HG03196 (cell line): ENCODE data around the gene PTK6.
A peak's percentile ranks its signal among the peaks of the same experiment; 100 is the strongest.
"Not testable (repeated sequence)": the region's sequence is repeated elsewhere in the genome, so short reads cannot be mapped to it uniquely, and the experiment has no call there.

ENCODE experiments used
- ATAC-seq: cut with Tn5 transposase; IDR thresholded peaks from one replicate; pipeline ENCODE4 v1.9.1; 2021; ENCODE audit not compliant: unreplicated experiment

The PTK6 gene

DNA sequence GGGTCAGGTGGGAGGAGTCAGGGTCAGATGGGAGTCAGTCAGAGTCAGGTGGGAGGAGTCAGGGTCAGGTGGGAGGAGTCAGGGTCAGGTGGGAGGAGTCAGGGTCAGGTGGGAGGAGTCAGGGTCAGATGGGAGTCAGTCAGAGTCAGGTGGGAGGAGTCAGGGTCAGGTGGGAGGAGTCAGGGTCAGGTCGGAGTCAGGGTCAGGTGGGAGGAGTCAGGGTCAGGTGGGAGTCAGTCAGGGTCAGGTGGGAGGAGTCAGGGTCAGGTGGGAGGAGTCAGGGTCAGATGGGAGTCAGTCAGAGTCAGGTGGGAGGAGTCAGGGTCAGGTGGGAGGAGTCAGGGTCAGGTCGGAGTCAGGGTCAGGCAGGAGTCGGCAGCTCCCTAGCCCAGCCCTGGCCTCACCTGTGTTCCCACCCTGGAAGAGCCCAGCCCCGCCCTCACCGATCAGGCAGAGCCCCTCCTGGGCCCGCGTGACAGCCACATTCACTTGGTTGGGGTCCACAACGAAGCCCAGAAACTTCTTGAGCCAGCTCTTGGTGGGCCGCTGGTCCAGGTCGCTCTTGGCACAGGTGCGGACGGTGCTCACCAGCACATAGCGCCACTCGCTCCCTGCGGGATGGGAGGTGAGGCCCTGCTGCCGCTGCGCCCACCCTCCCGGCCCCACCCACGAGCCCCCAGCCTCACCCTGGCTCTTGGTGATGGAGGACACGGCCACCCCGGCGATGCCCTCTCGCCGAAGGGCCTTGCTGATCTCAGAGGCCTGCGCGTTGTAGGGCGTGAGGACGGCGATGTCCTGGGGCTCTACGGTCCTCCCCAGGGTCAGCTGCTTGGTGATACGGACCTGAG, 22.5 kb upstream of the PTK6 start:
- ATAC-seq = not testable (repeated sequence)

DNA sequence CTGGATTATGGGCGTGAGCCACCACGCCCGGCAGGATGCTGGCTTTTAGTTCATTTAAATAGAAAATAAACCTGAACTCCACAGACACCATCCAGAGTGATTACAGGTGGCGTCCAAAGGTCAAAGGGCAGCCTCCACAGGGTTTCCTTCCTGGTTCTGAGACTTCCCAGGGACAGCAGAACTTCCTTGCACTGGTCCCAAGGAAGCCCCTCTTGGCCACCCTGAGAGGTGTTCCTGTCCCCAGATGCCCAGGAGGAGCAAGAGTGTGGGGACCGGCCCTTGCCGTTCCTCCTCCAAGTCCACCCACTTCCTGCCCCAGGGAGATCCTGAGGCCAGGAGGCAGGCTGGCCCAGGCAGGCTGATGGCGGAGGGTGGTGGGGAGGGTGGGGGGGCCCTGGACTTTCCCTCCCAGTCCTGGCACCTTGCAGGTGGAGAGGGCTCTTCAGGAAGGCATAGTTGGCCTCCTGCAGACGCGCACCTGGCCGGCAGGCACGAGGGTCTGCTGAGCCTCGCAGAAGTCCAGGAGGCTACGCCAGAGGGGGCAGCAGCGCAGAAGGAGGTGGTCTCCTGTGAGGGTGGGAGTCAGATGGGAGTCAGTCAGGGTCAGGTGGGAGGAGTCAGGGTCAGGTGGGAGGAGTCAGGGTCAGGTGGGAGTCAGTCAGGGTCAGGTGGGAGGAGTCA, 21.8 kb upstream of the PTK6 start:
- no peak for ATAC-seq

DNA sequence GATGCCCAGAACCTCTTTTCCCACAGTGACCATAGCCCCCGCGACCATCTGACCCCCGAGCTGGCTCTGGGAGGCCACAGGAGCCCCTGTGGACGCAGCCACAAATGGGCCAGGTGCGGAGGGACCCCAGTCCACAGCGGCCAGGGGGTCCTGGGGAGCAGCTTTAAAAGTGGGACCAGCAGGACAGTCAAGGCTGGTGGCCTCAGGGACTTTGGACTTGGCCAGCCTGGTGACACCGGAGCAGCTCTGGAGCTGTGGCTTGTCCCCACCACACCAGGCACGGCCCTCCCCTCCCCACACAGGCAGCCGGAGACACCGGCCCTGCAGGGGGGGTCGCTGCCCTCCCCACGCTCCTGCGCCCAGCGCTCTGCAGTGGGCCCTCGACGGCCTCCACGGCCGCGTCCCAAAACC, 20.3 kb upstream of the PTK6 start:
- no peak for ATAC-seq

DNA sequence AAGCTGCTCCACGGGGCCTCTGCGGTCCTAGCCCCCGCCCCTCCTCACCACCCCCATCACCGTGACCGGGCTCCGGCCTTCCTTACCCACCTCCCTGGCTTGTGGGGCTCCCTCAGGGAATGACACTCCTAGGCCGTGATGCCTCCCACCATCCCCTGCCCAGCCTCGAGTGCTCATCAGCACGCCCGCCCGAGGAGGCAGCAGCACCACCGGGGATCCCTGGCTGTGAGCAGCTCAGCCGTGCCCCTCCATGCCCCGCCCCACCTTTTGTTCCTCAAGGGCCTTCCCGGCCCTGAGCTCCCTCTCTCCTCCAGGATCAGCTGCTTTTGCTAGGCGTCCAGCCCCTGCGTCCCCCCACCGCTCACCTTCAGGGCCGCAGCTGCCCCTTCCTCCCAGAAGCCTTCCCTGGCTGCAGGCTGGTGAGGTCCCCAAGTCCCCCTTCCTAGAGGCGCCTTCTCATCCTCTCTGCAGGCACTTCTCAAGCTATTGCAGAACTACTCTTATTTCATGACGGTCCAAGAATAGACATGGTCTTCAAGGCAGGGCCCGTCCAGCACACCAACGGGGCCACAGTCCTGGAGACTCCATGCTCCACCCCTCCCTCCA, 19.8 kb upstream of the PTK6 start:
- ATAC-seq = no peak

DNA sequence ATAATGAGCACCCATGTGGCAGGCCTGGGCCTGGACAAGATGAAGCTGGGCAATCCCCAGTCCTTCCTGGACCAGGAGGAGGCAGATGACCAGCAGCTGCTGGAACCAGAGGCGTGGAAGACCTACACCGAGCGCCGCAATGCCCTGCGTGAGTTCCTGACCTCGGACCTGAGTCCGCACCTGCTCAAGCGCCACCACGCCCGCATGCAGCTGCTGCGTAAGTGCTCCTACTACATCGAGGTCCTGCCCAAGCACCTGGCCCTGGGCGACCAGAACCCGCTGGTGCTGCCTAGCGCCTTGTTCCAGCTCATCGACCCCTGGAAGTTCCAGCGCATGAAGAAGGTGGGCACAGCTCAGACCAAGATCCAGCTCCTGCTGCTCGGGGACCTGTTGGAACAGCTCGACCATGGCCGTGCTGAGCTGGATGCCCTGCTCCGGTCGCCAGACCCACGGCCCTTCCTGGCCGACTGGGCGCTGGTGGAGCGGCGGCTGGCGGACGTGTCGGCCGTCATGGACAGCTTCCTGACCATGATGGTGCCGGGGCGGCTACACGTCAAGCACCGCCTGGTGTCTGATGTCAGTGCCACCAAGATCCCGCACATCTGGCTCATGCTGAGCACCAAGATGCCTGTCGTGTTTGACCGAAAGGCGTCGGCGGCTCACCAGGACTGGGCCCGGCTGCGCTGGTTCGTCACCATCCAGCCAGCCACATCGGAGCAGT, 18.6 kb upstream of the PTK6 start:
- ATAC-seq = no peak

DNA sequence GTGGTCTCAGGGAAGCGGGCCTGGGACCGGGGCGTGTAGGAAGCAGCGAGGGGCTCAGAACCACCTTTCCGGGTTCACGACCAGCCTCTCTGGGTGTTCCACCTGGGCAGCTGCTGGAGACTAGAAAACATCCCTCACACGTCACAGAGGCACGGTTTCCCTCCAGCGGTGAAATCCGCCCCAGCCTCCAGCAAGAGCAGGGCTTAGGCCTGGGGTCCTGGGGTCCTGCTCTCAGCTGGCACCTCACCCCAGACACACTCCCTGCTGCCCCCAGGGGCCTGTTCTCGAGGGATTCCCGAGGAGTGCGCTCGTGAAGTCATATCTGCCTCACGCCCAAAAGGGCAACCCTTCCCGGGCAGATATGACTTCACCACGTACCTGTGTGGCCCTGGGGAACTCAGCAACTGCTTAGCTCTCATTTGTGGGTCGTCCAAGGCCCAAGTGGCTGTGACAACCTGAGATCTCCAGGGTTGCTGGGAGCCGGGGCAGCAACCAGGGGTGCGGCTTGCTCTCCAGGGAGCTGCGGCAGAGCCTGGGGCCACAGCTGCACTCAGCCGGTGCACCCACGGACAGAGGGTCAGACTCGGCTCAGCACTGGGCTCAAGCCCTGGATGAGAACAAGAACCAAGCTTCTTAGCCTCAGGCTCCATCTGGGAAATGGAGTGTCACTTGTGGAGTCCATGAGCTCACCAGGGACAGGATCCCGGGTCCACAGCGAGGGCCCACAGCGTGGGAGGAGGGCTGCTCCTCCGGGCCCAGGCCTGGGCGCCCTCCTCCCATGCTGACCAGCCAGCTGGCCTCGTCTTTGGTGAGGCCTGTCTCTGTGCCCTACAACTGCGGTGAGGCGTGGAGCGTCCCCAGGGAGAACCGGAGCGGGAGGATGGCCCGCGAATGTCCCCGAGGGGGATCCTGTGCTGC, 17.4 kb upstream of the PTK6 start:
- ATAC-seq = no peak

DNA sequence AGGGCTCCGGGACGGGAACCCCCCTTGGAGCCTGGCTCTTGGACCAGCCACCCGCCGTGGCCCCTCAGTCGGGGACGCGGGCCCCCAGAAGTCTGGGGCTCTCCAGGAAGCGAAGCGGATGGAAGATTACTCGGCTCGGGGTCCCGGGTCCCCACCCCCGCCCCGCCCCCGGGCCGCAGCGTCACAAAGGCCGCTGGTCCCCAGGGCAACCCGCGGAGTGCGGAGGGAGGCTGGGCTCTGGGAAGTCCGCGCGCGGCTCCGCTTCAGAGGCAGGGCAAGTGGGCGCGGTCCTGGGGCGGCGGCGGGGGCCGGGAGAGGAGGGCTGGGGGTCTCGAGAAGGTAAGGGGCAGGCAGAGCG, 16.7 kb upstream of the PTK6 start, which contains the start of gene FNDC11:
TSS of gene FNDC11 (plus strand) at position 227 of the 358 bp plus-strand sequence. CDS start 1,505 bp downstream, outside the sequence.
- peak; percentile 22 for ATAC-seq

DNA sequence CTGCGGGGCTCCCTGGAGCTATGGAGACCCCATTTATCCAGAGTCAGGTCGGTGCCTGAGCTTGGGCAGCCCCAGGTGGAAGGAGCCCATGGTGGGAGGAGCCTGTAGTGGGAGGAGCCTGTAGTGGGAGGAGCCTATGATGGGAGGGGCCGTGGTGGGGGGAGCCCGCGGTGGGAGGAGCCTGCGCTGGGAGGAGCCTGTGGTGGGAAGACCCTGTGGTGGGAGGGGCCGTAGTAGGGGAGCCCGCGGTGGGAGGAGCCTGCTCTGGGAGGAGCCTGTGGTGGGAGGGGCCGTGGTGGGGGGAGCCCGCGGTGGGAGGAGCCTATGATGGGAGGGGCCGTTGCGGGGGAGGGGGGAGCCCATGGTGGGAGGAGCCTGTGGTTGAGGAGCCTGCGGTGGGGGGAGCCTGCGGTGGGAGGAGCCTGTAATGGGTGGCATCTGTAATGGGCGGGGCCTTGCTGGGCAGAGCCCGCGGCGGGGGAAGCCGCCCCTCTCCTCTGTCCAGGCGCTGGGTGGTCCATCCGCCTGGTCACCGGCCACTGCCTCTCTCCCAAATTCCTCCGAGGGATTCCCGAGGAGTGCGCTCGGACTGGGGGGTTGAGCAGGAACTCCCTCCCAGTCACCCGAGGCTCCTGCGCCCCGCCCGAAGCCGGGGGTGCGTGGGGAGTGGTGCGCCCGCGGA, 16.2 kb upstream of the PTK6 start:
- ATAC-seq = peak; percentile 38

DNA sequence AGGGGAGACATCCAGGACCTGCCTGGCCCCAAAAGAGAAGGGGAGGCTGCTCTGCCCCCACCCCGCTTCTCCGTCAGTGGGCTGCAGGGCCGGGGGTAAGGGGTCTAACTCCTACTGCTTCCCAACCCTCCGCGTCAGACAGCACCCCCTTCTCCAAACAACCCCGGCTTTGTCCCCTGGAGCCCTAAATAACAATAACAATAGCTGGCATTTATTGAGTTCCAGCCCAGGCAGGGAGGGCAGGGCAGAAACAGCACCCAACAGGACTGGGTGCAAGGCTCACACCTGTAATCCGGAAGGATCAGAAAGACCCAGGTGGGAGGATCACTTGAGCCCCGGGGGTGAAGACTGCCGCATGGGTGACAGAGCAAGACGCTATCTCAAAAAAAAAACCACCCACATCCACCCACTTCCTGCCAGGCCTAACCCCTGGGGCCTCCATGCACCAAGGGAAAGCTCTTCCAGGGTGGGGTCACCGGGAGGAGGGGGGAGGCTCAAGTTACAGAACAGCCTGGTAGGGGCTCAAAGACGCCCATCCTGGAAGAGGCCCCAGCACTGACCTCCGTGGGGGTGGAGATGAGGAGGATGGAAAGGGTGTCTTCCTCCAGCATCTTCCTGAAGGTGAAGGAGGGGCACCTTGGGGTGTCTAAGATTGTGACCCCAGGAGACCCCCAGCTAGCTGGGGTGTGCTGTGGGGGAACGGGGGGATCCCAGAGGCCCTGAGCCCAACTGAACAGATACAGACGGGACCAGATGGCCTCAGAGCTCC, 15.5 kb upstream of the PTK6 start:
- peak; percentile 33 for ATAC-seq

DNA sequence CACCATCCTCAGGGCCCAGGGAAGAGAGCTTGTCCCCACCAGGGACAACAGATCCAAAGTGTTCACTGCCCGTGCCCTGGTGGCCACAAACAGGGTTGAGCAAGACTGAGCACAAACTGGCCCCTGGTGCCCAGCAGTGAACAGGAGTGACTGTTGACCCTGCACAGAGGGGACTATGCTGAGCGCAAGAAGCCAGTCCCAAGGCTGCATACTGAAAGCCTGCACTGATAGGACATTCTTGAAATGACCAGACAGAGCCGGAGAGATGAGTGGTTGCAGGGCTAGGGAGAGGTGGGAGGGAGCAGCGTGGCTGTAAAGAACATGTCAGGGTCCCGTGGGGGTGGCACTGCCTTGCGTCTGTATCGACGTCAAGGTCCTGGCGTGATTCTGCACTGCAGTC, 13.9 kb upstream of the PTK6 start:
- no peak for ATAC-seq

DNA sequence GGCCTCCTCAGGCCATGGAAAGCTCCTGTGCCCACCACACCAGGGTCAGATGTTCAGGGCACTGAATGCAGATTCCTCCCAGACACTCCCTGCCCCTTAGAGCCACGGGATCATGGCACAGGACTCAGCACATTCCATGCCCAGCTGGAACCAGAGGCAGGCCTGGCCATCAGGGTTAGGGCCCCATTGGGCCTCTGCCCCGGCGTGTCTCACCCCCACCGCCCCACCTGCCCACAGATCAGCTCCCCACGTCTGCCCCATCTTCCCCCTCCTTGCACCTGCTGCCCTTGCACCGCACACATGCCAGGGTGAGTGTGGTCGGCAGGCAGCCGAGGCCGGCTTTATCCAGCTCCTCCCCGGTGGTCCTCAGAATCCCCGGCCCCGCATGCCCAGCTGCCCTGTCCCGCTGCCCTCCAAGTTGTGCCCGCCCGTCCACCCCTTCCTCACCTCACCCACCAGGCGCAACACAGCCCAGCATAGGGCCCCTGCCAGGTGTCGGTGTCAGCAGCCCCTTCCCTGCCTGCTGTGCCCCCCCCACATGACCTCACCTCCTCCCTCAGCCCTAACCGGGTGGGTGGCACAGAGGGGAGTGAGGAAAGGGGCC, 12.6 kb upstream of the PTK6 start:
- ATAC-seq = no peak

DNA sequence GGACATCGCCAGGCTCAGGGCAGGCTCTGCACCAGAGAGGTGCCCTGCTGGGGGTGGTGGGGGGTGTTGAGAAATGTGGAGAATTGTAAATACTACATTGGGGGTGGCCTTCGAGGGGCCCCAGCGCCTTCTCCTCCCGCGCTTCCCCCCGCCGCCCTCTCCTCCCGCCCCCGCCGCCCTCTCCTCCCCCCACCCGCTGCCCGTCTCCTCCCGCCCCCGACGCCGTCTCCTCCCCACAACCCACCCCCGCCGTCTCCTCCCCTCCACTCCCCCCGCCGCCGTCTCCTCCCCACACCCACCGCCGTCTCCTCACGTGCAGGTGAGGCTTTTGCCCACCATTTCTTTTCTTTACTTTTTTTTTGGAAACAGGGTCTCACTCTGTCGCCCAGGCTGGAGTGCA, 11.8 kb upstream of the PTK6 start:
- ATAC-seq = no peak

DNA sequence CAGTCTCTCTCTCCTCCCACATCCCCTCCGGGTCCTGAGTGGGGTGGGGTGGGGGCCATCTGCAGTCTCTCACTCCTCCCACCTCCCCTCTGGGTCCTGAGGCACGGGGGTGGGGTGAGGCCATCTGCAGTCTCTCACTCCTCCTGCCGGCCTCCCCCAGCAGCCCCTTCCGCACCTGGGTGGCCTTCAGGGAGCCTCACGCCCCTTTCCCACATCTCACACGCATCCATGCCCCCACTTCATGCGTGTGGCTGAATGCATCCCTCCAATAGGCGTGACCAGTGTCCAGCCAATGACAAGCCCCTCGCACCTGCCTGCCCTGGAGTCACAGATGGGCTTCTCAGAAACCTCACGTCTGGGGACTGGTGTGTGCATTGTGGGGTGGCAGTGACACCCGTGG, 11.4 kb upstream of the PTK6 start:
- no peak for ATAC-seq

DNA sequence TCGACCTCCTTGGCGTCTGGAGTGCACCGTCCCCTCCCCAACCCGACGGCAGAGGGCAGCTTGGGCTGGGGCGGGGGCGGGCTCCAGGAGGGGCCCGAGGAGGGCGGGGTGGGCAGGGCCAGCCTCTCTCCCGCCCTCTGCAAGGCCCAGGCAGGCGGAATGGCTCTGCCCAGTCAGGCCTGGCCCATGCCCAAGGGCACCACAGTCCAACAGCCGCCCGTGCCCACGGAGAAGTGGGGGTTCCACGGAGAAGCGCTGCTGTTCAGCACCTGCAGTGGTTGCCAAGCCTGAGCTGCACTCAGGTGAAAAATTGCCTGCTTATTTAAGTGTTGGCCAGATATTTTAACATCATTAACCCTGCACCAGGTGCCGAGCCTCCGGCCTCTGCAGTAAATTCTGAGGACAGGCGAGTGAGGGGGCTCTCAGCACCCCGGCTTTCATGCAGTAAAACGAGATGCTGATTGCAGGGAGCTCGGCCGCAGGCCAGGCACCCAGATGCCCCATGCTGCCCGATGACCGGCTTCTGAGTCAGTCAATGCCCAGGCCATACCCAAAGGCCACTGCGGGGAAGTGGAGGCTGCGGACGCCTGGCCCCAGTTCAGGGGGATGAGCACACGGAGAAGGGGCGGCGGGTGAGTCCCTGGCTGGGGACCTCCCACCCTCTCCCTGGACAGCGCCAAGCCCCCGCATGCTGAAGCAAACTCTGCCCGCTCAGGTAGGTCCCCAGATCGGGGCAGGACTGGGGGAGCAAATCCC, 10.7 kb upstream of the PTK6 start, which contains the start of gene SRMS:
TSS of gene SRMS (minus strand) at position 25 of the 756 bp plus-strand sequence. CDS start 286 bp downstream, outside the sequence.
- no peak for ATAC-seq

DNA sequence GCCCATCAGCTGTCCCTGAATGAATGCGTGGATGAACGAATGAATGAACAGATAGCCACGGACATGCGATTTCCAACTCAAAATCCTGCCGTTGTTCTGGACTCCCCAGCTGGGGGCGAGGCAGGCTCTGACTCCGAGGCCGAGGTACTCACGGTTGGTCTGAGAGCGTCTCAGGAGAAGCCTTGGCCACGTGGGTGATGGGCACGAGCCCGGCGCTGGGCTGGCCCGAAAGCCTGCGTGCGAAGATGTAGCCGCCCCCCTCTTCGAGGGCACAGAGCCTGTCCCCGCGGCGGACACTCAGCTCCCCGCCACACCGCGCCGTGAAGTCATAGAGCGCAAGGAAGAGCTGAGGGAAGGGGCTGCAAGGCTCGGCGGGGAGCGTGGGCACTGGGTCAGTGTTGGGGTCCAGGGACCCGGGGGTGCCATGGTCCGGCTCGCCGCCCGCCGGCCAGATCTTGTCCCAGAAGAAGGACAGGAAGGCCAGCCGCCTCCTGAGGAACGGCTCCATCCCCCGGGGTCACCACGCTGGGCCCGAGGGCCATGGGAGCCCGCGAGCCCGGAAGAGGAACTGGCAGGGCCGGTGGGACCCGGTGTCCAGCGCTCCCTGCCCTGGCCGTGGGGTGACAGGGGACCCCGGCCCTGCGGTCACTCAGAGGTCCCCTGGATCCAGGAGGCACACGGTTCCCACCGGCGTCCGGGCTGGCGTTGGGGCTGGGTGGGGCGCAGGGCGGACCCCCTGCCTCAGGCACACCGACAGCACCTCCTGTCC, 10.0 kb upstream of the PTK6 start:
- ATAC-seq = no peak

DNA sequence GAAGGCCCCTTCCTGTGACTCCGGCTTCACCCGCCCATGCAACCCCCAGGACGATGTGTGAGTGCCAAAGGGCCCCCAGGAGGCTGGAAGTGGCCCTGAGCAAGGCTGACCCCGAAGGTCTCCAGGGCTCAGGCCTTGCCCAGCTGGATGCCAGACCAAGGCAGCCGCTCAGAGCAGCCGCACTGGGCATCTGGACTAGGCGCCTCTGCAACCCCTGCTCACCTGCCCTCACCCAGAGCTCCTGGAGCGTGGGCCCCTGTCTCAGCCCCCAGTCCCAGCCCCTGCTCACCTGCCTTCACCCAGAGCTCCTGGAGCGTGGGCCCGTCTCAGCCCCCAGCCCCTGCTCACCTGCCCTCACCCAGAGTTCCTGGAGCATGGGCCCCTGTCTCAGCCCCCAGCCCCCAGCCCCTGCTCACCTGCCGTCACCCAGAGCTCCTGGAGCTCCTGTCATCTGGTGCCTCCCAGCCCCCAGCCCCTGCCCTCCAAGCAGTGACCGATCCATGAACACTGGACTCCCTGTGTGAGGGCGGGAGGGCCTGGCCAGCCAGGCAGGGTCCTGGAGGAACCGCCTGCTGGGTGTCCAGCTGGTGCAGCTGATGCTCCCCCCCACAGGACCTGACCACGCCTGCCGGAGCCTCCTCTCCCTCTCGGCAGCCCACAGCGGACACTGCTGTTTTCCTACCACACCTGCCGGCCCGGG, 9.2 kb upstream of the PTK6 start:
- no peak for ATAC-seq
